Neural progenitor cell (in vitro differentiated cells): Measurements from ENCODE around the gene SPRR2D. TPM values are rescaled to one million over a fixed set of nuclear protein-coding genes. Genes with fewer than 3 reads are reported as not detected.
"Not testable (repeated sequence)": the region's sequence is repeated elsewhere in the genome, so short reads cannot be mapped to it uniquely, and the experiment has no call there.

Experiments used
- DNase-seq: peaks from one replicate; pipeline ENCODE4 v3.0.0-alpha.2; 2016; ENCODE audit warnings: low spot score
- H2AFZ ChIP-seq: fragments of 200-600 bp; sonication (generic); replicated peaks from 2 replicates; pipeline ENCODE4 v1.6.1; 2016; ENCODE audit warnings: antibody characterized with exemption
- H3F3A ChIP-seq: fragments of 200-600 bp; sonication (generic); 2 replicates; pipeline ENCODE4 v1.6.1; 2016; ENCODE audit warnings: antibody characterized with exemption, low read depth
- H3K27ac ChIP-seq: fragments of 200-600 bp; sonication (generic); 2 replicates; pipeline ENCODE4 v1.5.1; 2016; ENCODE audit warnings: mild to moderate bottlenecking
- H3K27me3 ChIP-seq: fragments of 200-600 bp; sonication (generic); 2 replicates; pipeline ENCODE4 v1.6.1; 2016; ENCODE audit warnings: mild to moderate bottlenecking, moderate library complexity
- H3K36me3 ChIP-seq: fragments of 200-600 bp; sonication (generic); 2 replicates; pipeline ENCODE4 v1.5.1; 2016
- H3K4me1 ChIP-seq: fragments of 200-600 bp; sonication (generic); 2 replicates; pipeline ENCODE4 v1.6.1; 2016; ENCODE audit warnings: mixed run types
- H3K4me2 ChIP-seq: fragments of 200-600 bp; sonication (generic); 2 replicates; pipeline ENCODE4 v1.6.1; 2016
- H3K4me3 ChIP-seq: fragments of 200-600 bp; sonication (generic); 2 replicates; pipeline ENCODE4 v1.5.1; 2016
- H3K79me2 ChIP-seq: fragments of 200-600 bp; sonication (generic); 2 replicates; pipeline ENCODE4 v1.6.1; 2016; ENCODE audit warnings: low read depth
- H3K9ac ChIP-seq: fragments of 200-600 bp; sonication (generic); 2 replicates; pipeline ENCODE4 v1.6.1; 2016
- H3K9me3 ChIP-seq: fragments of 200-600 bp; sonication (generic); 2 replicates; pipeline ENCODE4 v1.5.1; 2016; ENCODE audit warnings: low read depth
- H4K20me1 ChIP-seq: fragments of 200-600 bp; sonication (generic); 2 replicates; pipeline ENCODE4 v1.6.1; 2016; ENCODE audit warnings: low read depth
- H3K27ac Mint-ChIP-seq: 3 replicates; pipeline ENCODE4 v1.8.0; 2021; ENCODE audit warnings: mixed read lengths
- H3K27me3 Mint-ChIP-seq: 2 replicates; pipeline ENCODE4 v1.8.0; 2022; ENCODE audit warnings: low read depth, mild to moderate bottlenecking, inconsistent platforms, moderate library complexity, mixed read lengths; ENCODE audit not compliant: insufficient read depth
- H3K36me3 Mint-ChIP-seq: 3 replicates; pipeline ENCODE4 v1.8.0; 2021; ENCODE audit warnings: mixed read lengths
- H3K4me1 Mint-ChIP-seq: 3 replicates; pipeline ENCODE4 v1.8.0; 2021; ENCODE audit warnings: mixed read lengths
- H3K4me3 Mint-ChIP-seq: 3 replicates; pipeline ENCODE4 v1.8.0; 2021; ENCODE audit warnings: mild to moderate bottlenecking, moderate library complexity, mixed read lengths
- H3K9me3 Mint-ChIP-seq: 3 replicates; pipeline ENCODE4 v1.8.0; 2020; ENCODE audit warnings: mixed read lengths
- CTCF ChIP-seq: fragments of 200-600 bp; sonication (generic); IDR thresholded peaks from 2 replicates; pipeline ENCODE4 v1.5.1; 2017; ENCODE audit warnings: antibody characterized with exemption, mild to moderate bottlenecking
- EZH2 ChIP-seq: fragments of 200-600 bp; sonication (generic); IDR thresholded peaks from 2 replicates; pipeline ENCODE4 v1.6.1; 2017; ENCODE audit warnings: antibody characterized with exemption, mild to moderate bottlenecking, moderate library complexity
- EZH2phosphoT487 ChIP-seq: fragments of 200-600 bp; sonication (generic); IDR thresholded peaks from 2 replicates; pipeline ENCODE4 v1.6.1; 2017; ENCODE audit warnings: antibody characterized with exemption
- total RNA-seq: library from RNA; depleted of rRNA; stranded (reverse); fragments of >200 nt; gene quantifications from 2 replicates; pipeline ENCODE4 v1.2.3, GENCODE V29; 2015; ENCODE audit warnings: low replicate concordance

The SPRR2D gene
- total RNA-seq, 1 donor from 2014 or later: not detected

GRCh38 chr1:153058826-153059784 is 18.2 kb upstream of the SPRR2D start:
- Histone ChIP-seq H3K4me3 (no peak overlapping the region), H3F3A (no peaks in the 10 kb centered on the region), H3K4me1 (no peaks in the 10 kb centered on the region), H3K9ac (no peak overlapping the region), H3K36me3 (no peaks in the 10 kb centered on the region), H3K27ac (no peak overlapping the region), H3K79me2 (no peaks in the 10 kb centered on the region), H4K20me1 (no peaks in the 10 kb centered on the region), H3K9me3 (peaks cover 9% of the 10 kb centered on the region), H3K4me2 (no peak overlapping the region), H3K27me3 (no peaks in the 10 kb centered on the region), H2AFZ (no peak overlapping the region)
- TF ChIP-seq EZH2phosphoT487: no peak
- TF ChIP-seq CTCF: no peak
- TF ChIP-seq EZH2: no peak
- Mint-ChIP-seq H3K27me3 (no peaks in the 10 kb centered on the region), H3K4me3 (no peak overlapping the region), H3K9me3 (no peaks in the 10 kb centered on the region), H3K27ac (no peak overlapping the region), H3K36me3 (no peaks in the 10 kb centered on the region), H3K4me1 (no peaks in the 10 kb centered on the region)
- no peak for DNase-seq

- no peak overlapping the region for H3K4me2 ChIP-seq
- no peak overlapping the region for H3K4me3 ChIP-seq
- H3K27me3 ChIP-seq: no peaks in the 10 kb centered on the region
- no peak overlapping the region for H3K9ac ChIP-seq
- no peaks in the 10 kb centered on the region for H4K20me1 ChIP-seq
- H3K9me3 ChIP-seq: peaks cover 4% of the 10 kb centered on the region
- Mint-ChIP-seq H3K4me1 (no peaks in the 10 kb centered on the region), H3K9me3 (no peaks in the 10 kb centered on the region), H3K36me3 (no peaks in the 10 kb centered on the region), H3K27ac (no peak overlapping the region), H3K27me3 (no peaks in the 10 kb centered on the region), H3K4me3 (no peak overlapping the region)
- no peaks in the 10 kb centered on the region for H3K4me1 ChIP-seq
- H3F3A ChIP-seq: no peaks in the 10 kb centered on the region
- TF ChIP-seq EZH2phosphoT487 (no peak), EZH2 (no peak), CTCF (no peak)
- no peaks in the 10 kb centered on the region for H3K36me3 ChIP-seq
- no peak for DNase-seq
- no peak overlapping the region for H3K27ac ChIP-seq
- H3K79me2 ChIP-seq: no peaks in the 10 kb centered on the region
- H2AFZ ChIP-seq: no peak overlapping the region
These were observed 17.2 kb upstream of the SPRR2D start for GRCh38 chr1:153058154-153058553.

- no peak within 1 kb of the TSS for H3K27ac Mint-ChIP-seq
- H3K4me3 ChIP-seq: no peak within 1 kb of the TSS
- H3K36me3 ChIP-seq: no peaks in the 10 kb centered on the region
- no peak for TF ChIP-seq CTCF
- TF ChIP-seq EZH2phosphoT487: no peak
- no peak for TF ChIP-seq EZH2
- no peaks in the 10 kb centered on the region for H3F3A ChIP-seq
- no peaks in the 10 kb centered on the region for H3K27me3 Mint-ChIP-seq
- H3K9me3 ChIP-seq: peaks cover 4% of the 10 kb centered on the region
- H3K27ac ChIP-seq: no peak within 1 kb of the TSS
- H3K4me2 ChIP-seq: no peak within 1 kb of the TSS
- H3K9ac ChIP-seq: no peak within 1 kb of the TSS
- H3K27me3 ChIP-seq: no peaks in the 10 kb centered on the region
- H3K79me2 ChIP-seq: no peaks in the 10 kb centered on the region
- no peaks in the 10 kb centered on the region for H3K4me1 ChIP-seq
- DNase-seq: no peak
- no peaks in the 10 kb centered on the region for H3K9me3 Mint-ChIP-seq
- H4K20me1 ChIP-seq: no peaks in the 10 kb centered on the region
- no peak within 1 kb of the TSS for H3K4me3 Mint-ChIP-seq
- no peak within 1 kb of the TSS for H2AFZ ChIP-seq
- no peaks in the 10 kb centered on the region for H3K4me1 Mint-ChIP-seq
- H3K36me3 Mint-ChIP-seq: no peaks in the 10 kb centered on the region
These were observed 16.5 kb upstream of the SPRR2D start, which contains the start of gene SPRR2A for GRCh38 chr1:153057375-153057774. SPRR2A (minus strand) TSS chr1:153057512; CDS start chr1:153056735, 777 bp downstream.

- not testable (repeated sequence) for H4K20me1 ChIP-seq, H3K4me1 ChIP-seq, H3K9me3 ChIP-seq, H3K27me3 ChIP-seq, H3K4me3 Mint-ChIP-seq, H3K79me2 ChIP-seq, H3K27me3 Mint-ChIP-seq, H3K36me3 Mint-ChIP-seq, H3K9ac ChIP-seq, DNase-seq, H3K9me3 Mint-ChIP-seq, H3K36me3 ChIP-seq, H3K27ac Mint-ChIP-seq, H3K27ac ChIP-seq, H3F3A ChIP-seq, H3K4me2 ChIP-seq, H3K4me3 ChIP-seq, H3K4me1 Mint-ChIP-seq, H2AFZ ChIP-seq
These were observed 15.2 kb upstream of the SPRR2D start for GRCh38 chr1:153056111-153056510.
